Ishikawa (cell line): ENCODE results near the gene VWCE.
A peak's percentile ranks its signal among the peaks of the same experiment; 100 is the strongest.

Experiments
- EP300 ChIP-seq: IDR thresholded peaks from 2 replicates; pipeline ENCODE4 v1.6.1; 2012; ENCODE audit warnings: borderline replicate concordance
- MAX ChIP-seq: IDR thresholded peaks from 2 replicates; pipeline ENCODE4 v1.6.1; 2012
- TAF1 ChIP-seq: IDR thresholded peaks from 2 replicates; pipeline ENCODE4 v1.6.1; 2012; ENCODE audit warnings: low read depth, mild to moderate bottlenecking
- TEAD4 ChIP-seq: IDR thresholded peaks from 2 replicates; pipeline ENCODE4 v1.6.1; 2012
- USF1 ChIP-seq: IDR thresholded peaks from 2 replicates; pipeline ENCODE4 v1.6.1; 2012

DNA sequence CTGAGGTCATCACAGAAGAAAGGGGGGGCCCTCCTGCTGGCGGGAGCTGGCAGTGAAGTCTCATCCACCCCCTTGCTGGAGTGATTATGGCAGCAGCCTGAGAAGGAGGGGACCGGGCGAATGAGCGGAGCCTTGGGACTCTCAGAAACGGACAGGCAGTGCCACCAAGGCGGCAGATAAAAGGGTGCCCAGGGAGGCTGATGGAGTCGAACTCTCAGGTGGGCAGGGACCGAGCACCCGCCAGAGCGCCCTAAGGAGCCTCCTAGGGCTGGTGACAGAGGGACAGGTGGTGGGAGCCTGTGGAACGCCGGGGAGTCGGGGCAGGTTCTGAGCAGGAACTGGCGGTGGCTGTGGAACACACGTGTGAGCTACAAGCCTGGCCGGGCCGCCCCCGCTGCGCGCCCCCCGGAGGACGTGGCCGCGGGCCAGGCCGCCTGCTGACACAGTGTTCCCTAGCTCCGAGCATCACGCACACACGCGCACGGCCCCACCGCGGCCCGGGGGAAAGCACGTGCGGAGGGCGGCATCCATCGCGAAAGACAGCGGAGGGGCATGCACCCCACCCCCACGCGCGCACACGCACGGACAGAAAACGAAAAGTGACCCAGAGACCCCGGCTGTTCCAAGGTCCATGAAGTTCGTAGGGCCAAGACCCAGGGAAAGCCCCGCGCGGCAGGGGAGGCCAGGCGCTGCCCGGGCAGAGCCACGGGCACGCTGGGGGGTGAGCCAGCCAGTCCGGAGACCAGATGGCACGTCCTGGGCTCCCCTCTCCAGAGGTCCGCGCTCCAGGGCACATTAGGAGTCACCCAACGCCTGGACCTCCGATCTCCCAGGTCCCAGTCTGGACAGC, 1.0 kb downstream of the VWCE start:
- no peak; the same call in 1 of the 2 replicates for TF ChIP-seq TEAD4
- peak; percentile 46; the same call in 1 of the 2 replicates for TF ChIP-seq EP300
- TF ChIP-seq USF1: no peak
- no peak for TF ChIP-seq TAF1
- peak; percentile 78; the same call in 1 of the 2 replicates for TF ChIP-seq MAX
